K562 (cell line): Measurements from ENCODE around the gene CPTP. TPM values are rescaled to one million over a fixed set of nuclear protein-coding genes. Genes with fewer than 3 reads are reported as not detected.

Experiments used
- ATAC-seq: fragments of 200-7000 bp; cut with Tn5 transposase; 3 replicates; pipeline ENCODE4 v1.9.1; 2020; ENCODE audit warnings: moderate library complexity
- BruUV-seq: library from RNA; stranded (reverse); fragments of 400-500 nt; replicated peaks from 2 replicates; lab custom pipeline; 2021; lab: Mats Ljungman, UMichigan
- CTCF ChIA-PET: fragments of 300-600 bp; formaldehyde crosslinking; extraction: SDS; loops from one replicate; lab custom pipeline; 2021; ENCODE audit warnings: low intra/inter-chr PET ratio; lab: Yijun Ruan, JAX
- POLR2A ChIA-PET: fragments of 300-600, 350-650 bp; sonication (Branson Sonifier 250); formaldehyde crosslinking; extraction: SDS; loops from one replicate; lab custom pipeline; 2021; ENCODE audit warnings: antibody characterized with exemption, inconsistent platforms; lab: Yijun Ruan, JAX
- DNase-seq, 4 experiments: peaks; one replicate each; pipeline versions ENCODE4 v3.0.0 to v3.0.0-alpha.2; 2011 to 2018; ENCODE audit warnings: low spot score in 3 of 4, mixed read lengths in 3 of 4; ENCODE audit errors: extremely low read depth in 1 of 4
- FAIRE-seq: peaks from 2 replicates; lab custom pipeline; 2011; peaks lifted over from hg19 to GRCh38; lab: Jason Lieb, UNC
- H2AFZ ChIP-seq: 2 replicates; pipeline ENCODE4 v1.6.0; 2011; ENCODE audit warnings: low read depth, low read length, control low read depth, inconsistent platforms
- H3K27ac ChIP-seq: fragments of 200-600 bp; 3 replicates; pipeline ENCODE4 v1.8.0; 2011; ENCODE audit warnings: low read depth, mild to moderate bottlenecking, control low read depth, inconsistent platforms, low read length, moderate library complexity, mixed read lengths; ENCODE audit errors: extremely low read depth
- H3K27me3 ChIP-seq, 2 experiments: fragments of 300-600 bp in 1 of 2; 2 replicates in 1 of 2; 3 replicates in 1 of 2; pipeline versions ENCODE4 v1.6.0 to v1.8.0; 2011; ENCODE audit warnings: inconsistent platforms in 2 of 2, low read length in 2 of 2, mild to moderate bottlenecking in 1 of 2, mixed read lengths in 1 of 2, moderate library complexity in 1 of 2; ENCODE audit not compliant: control insufficient read depth in 2 of 2, insufficient read depth in 2 of 2
- H3K36me3 ChIP-seq: fragments of 300-600 bp; 3 replicates; pipeline ENCODE4 v1.8.0; 2011; ENCODE audit warnings: mild to moderate bottlenecking, low read length, inconsistent platforms; ENCODE audit not compliant: control insufficient read depth, insufficient read depth
- H3K4me1 ChIP-seq, 2 experiments: fragments of 200-600 bp in 1 of 2; replicated peaks in 1 of 2; 2 replicates in 1 of 2; 3 replicates in 1 of 2; pipeline versions ENCODE4 v1.5.1 to v1.8.0; 2011; ENCODE audit warnings: inconsistent platforms in 2 of 2, low read length in 2 of 2, mild to moderate bottlenecking in 1 of 2, mixed read lengths in 1 of 2, moderate library complexity in 1 of 2; ENCODE audit not compliant: control insufficient read depth in 2 of 2, insufficient read depth in 2 of 2
- H3K4me2 ChIP-seq: 2 replicates; pipeline ENCODE4 v1.6.1; 2011; ENCODE audit warnings: low read length, control low read depth, inconsistent platforms, mixed read lengths; ENCODE audit not compliant: insufficient read depth
- H3K4me3 ChIP-seq: fragments of 200-600 bp; sonication (generic), shearing (Covaris generic); 2 replicates; pipeline ENCODE4 v1.5.1; 2016; ENCODE audit warnings: control low read depth, inconsistent platforms
- H3K79me2 ChIP-seq: fragments of 200-600 bp; 3 replicates; pipeline ENCODE4 v1.8.0; 2011; ENCODE audit warnings: low read length, inconsistent platforms; ENCODE audit not compliant: control insufficient read depth, insufficient read depth
- H3K9ac ChIP-seq, 2 experiments: 2 replicates each; pipeline versions ENCODE4 v1.6.0 to v1.6.1; 2011; ENCODE audit warnings: low read depth in 2 of 2, low read length in 2 of 2, control low read depth in 1 of 2, inconsistent platforms in 1 of 2, mild to moderate bottlenecking in 1 of 2, mixed read lengths in 1 of 2; ENCODE audit not compliant: insufficient read depth in 1 of 2
- H3K9me1 ChIP-seq: one replicate; pipeline ENCODE4 v1.6.0; 2011; ENCODE audit warnings: inconsistent platforms, mild to moderate bottlenecking, low read length, moderate library complexity; ENCODE audit not compliant: control insufficient read depth, insufficient read depth
- H3K9me3 ChIP-seq: replicated peaks from 2 replicates; pipeline ENCODE4 v1.5.1; 2011; ENCODE audit warnings: low read depth, low read length, inconsistent platforms; ENCODE audit not compliant: control insufficient read depth, insufficient read depth
- H4K20me1 ChIP-seq: replicated peaks from 2 replicates; pipeline ENCODE4 v1.6.1; 2011; ENCODE audit warnings: low read length, inconsistent platforms, mixed read lengths; ENCODE audit not compliant: control insufficient read depth, insufficient read depth
- FOXA3 ChIP-seq, 2 experiments: fragments of 450-650 bp in 1 of 2; sonication (generic) in 1 of 2; formaldehyde crosslinking; IDR thresholded peaks in 1 of 2; conservative IDR thresholded peaks in 1 of 2; 2 replicates each; pipeline versions ENCODE4 v1.4.0 to v1.8.0; 2020 to 2022; ENCODE audit warnings: mild to moderate bottlenecking in 2 of 2, missing genetic modification reagents in 1 of 2
- MNT ChIP-seq, 2 experiments: fragments of 450-650 bp; conservative IDR thresholded peaks; 2 replicates each; pipeline ENCODE4 v1.6.1; 2017; ENCODE audit warnings: mild to moderate bottlenecking in 2 of 2, moderate library complexity in 2 of 2
- OTX1 ChIP-seq: fragments of 450-650 bp; formaldehyde crosslinking; IDR thresholded peaks from 2 replicates; pipeline ENCODE4 v1.4.0; 2022; ENCODE audit warnings: mild to moderate bottlenecking
- SMARCA4 ChIP-seq: fragments of 450-650 bp; IDR thresholded peaks from 2 replicates; pipeline ENCODE4 v1.6.1; 2016
- ZNF232 ChIP-seq: sonication (generic); formaldehyde crosslinking; IDR thresholded peaks from 2 replicates; pipeline ENCODE4 v1.8.0; 2022; ENCODE audit warnings: mild to moderate bottlenecking, missing genetic modification reagents
- ZZZ3 ChIP-seq: fragments of 450-650 bp; IDR thresholded peaks from 2 replicates; pipeline ENCODE4 v1.6.1; 2016; ENCODE audit warnings: antibody characterized with exemption, mild to moderate bottlenecking, moderate library complexity
- WGBS: fragments of 100-300 bp; shearing (Covaris generic); methylation state at CpG from one replicate; pipeline ENCODE4 v1.1.6; 2016; ENCODE audit warnings: low coverage, mixed read lengths; ENCODE audit not compliant: insufficient coverage; ENCODE audit errors: missing lambda C conversion rate; 5-methylcytosine and 5-hydroxymethylcytosine counted together
- in situ Hi-C: fragments of 300-500 bp; cut with MboI; formaldehyde crosslinking; loops from 4 replicates; pipeline ENCODE4 v1.15.0; 2018; ENCODE audit warnings: inconsistent platforms, mixed read lengths
- intact Hi-C: fragments of 100-400 bp; cut with micrococcal nuclease; formaldehyde crosslinking; loops from 2 replicates; pipeline ENCODE4 v1.14.2; 2022
- polyA plus RNA-seq, 8 experiments: library from polyadenylated mRNA; depleted of rRNA in 4 of 8; stranded (reverse) in 5 of 8; unstranded in 3 of 8; fragments of >200 nt; fragmentation: Nextera tagmentation in 2 of 8; fragmentation: Illumina TruSeq in 1 of 8; extraction: Ambion mirVana in 2 of 8; extraction: Trizol in 1 of 8; gene quantifications; 2 replicates each; pipeline versions ENCODE4 v1.2.1 to v1.2.3, GENCODE V29; 2011 to 2014; ENCODE audit warnings: inconsistent platforms in 1 of 8, missing spikeins in 1 of 8
- total RNA-seq, 7 experiments: library from RNA; depleted of rRNA in 6 of 7; stranded (reverse); fragments of >200 nt in 6 of 7; fragmentation: Illumina TruSeq in 2 of 7; extraction: Trizol in 2 of 7; gene quantifications; 2 replicates each; pipeline versions ENCODE4 v1.2.1 to v1.2.3, GENCODE V29; 2011 to 2021; ENCODE audit warnings: low replicate concordance in 1 of 7

Gene CPTP
- total and polyA plus RNA-seq, 9 of the 15 experiments (the other 6 are each of a cell fraction or from before 2014, with no cell fraction given) = 0.11 to 25.8 (median 3.5) TPM

- Histone ChIP-seq H3K4me1 (peaks cover 1 to 28% of the 10 kb centered on the region in 2 experiments; a peak in 4 of 5 replicates), H3K9me1 (no peaks in the 10 kb centered on the region), H4K20me1 (no peaks in the 10 kb centered on the region), H3K36me3 (no peaks in the 10 kb centered on the region), H2AFZ (no peak overlapping the region), H3K27me3 (no peaks in the 10 kb centered on the region; a peak in 1 of 5 replicates), H3K9ac (no peak overlapping the region), H3K4me2 (no peak overlapping the region), H3K4me3 (no peak overlapping the region), H3K27ac (no peak overlapping the region), H3K79me2 (no peaks in the 10 kb centered on the region), H3K9me3 (peaks cover 12% of the 10 kb centered on the region)
- CTCF ChIA-PET = no interaction called here
- no peak for ATAC-seq
- no TSS peak for BruUV-seq
- POLR2A ChIA-PET = no interaction called here
- DNase-seq = no peak
- WGBS = 47% methylated on average over 14 of the region's 14 CpGs
- intact Hi-C loops (no loop called here), in situ Hi-C loops (loop anchor here (10.0 kb wide), 1 partner anchor 551 kb away; the partner anchor contains the start of genes CALML6 and TMEM52)
- FAIRE-seq = no peak
- TF ChIP-seq SMARCA4 (no peak), ZZZ3 (no peak), FOXA3 (CRISPR knock-in tag; conservative IDR thresholded peaks at IDR 0.05 in 1 of 2, IDR thresholded peaks at IDR 0.05 in 1 of 2) (no peak), MNT (conservative IDR thresholded peaks at IDR 0.05) (no peak), OTX1 (CRISPR knock-in tag) (no peak), ZNF232 (CRISPR knock-in tag) (no peak)
These were observed 39.7 kb downstream of the CPTP start for GRCh38 chr1:1364266-1364665.
